Right renal cortex interstitium (tissue), 3 donors: ENCODE data around the gene ALDOA. TPM values are rescaled to one million over a fixed set of nuclear protein-coding genes. Genes with fewer than 3 reads are reported as not detected.
"Not testable (repeated sequence)": the region's sequence is repeated elsewhere in the genome, so short reads cannot be mapped to it uniquely, and the experiment has no call there.

Experiments used
- DNase-seq, 3 donors: peaks; one replicate each; pipeline ENCODE4 v3.0.0-alpha.2; 2013; ENCODE audit warnings: low read depth in 3 of 3, low spot score in 2 of 3
- polyA plus RNA-seq, 3 donors: library from polyadenylated mRNA; unstranded; fragments of 120-200 nt; gene quantifications; one replicate each; pipeline ENCODE4 v1.2.1, GENCODE V29; 2013; ENCODE audit not compliant: insufficient read length in 3 of 3

Gene ALDOA
- polyA plus RNA-seq, 3 donors: 451 to 496 (median 456) TPM

DNA sequence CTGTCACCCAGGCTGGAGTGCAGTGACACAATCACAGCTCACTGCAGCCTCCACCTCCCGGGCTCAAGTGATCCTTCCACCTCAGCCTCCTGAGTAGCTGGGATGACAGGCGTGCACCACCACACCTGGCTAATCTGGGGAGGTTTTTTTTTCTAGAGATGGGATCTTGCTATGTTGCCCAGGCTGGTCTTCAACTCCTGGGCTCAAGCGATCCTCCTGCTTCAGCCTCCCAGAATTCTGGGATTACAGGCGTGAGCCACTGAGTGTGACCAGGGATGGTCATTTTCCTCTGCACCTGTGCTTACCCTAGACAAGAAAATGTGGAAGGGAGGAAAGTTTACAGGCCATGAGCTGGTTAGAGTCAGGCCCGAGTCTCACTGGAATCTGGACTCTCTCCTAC is 24.9 kb upstream of the ALDOA start:
- not testable (repeated sequence) for DNase-seq

DNA sequence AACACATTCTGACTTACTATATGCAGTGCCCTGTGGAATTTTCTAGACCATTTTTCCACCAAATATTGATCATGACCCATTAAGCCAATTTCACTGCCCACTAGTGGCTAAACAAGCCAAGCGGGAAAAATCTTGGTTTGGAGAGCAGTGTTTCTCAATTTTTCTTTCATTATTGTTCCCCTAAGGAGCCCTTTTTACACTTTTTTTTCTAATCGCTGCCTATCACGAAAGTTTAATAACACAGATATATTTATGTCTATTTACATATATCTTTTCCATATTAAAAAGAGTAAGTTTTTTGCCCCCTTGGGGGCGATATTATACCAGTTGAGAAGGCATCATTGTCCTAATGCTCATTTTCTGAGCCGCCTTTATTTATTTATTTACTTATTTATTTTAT is 23.7 kb upstream of the ALDOA start:
- DNase-seq: no peak

DNA sequence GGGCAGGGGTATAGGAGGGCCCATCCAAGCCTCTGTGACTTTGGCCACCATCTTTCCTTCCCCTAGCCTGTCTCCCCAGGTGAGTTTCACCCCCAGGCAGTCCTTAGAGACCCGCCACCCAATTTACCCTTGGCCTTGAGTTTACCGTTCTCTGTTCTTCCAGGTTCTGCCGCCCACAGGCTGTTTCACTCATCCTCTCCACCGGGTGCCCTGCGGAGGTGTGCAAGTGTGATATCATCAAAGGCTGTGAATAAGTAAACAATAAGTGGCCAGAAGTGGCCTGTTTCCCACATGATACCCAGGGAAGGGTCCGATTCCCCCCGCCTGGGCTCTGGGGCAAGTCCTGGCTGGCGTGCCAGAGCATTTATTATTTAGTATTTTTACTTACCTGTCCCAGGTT is 19.4 kb upstream of the ALDOA start:
- DNase-seq: no peak

DNA sequence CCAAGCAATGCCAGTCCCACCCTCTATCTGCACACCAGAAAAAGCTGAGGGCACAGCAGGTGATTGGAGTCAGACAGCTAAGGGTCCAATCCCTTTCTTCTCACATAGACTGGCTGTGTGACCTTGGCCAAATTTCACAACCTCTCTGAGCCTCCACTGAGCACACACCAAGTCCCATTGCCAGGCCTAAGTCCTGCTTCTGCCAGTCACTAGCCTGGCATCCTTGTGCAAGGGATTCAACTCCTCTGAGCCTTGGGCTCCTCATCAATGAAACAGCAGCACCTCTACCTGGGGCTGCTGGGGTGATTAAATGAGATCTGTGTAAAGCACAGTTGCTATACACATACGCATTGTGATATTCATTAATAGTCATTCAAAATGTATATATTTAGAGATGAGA is 19.0 kb upstream of the ALDOA start:
- DNase-seq: no peak

DNA sequence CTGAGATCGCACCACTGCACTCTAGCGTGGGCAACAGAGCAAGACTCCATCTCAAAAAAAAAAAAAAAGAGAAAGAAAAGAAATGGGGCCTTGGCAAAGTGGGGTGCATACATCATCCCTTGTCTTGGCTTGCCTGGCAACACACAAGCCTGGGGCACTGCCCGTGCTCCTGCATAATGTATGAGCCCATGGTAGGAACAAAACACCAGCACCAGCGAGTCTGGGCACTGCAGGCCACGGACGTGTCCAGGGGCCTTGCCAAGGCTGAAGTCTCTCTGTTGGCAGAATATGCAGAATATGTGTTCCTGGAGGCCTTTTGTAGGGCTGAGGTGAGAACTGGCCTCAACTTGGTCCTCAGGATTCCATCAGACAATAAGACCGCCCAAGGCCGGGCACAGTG is 15.7 kb upstream of the ALDOA start:
- DNase-seq: no peak

DNA sequence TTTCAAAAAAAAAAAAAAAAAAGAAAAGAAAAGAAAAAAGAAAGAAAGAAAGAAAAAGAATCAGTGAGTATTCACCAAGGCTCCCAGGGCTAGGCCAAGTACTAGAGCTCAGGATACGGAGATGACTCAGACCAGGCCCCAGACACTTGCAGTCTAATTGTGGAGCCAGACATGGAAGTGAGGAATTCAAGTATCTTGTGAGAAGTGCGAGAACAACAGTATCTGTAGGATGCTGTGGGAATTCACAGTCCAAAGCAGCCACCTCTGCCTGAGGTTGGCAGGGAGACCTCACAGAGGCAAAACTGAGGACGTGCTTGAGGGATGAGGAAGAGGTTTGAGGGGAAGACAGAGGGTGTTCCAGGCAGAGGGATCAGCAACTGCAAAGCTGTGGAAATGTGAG is 14.0 kb upstream of the ALDOA start:
- no peak for DNase-seq

DNA sequence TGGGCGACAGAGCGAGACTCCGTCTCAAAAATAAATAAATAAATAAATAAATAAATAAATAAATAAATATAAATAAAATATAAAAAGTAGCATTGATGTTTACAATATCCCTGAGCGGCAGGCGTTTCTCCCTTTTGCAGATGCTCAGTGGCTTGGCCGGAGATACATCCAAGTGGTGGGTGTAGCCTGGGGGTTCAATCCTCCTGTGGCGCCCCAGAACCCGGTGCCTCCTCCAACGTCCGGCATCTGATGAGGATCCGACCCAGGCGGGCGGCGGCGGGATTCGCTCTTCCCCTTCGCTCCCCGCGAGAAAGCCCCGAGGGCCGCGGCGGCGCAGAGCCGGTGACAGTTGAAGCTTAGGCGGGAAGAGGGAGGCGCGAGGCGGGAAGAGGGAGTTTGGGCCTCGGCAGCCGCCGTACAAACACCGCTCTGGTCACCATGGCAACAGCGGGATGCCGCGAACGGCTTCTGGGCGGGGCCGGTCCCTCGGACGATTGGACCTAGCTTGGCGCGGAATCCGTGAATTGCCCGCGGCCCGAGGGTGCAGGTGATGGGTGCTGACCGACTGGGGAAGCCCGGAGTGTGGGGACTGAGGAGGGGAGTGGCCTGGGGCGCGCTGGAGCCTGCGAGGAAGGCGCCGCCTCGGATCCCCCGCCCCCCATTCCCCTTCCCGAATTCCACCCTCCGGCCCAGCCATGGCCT is 12.7 kb upstream of the ALDOA start:
- DNase-seq: peak in 2 of 3 donors; percentile 69 to 80

DNA sequence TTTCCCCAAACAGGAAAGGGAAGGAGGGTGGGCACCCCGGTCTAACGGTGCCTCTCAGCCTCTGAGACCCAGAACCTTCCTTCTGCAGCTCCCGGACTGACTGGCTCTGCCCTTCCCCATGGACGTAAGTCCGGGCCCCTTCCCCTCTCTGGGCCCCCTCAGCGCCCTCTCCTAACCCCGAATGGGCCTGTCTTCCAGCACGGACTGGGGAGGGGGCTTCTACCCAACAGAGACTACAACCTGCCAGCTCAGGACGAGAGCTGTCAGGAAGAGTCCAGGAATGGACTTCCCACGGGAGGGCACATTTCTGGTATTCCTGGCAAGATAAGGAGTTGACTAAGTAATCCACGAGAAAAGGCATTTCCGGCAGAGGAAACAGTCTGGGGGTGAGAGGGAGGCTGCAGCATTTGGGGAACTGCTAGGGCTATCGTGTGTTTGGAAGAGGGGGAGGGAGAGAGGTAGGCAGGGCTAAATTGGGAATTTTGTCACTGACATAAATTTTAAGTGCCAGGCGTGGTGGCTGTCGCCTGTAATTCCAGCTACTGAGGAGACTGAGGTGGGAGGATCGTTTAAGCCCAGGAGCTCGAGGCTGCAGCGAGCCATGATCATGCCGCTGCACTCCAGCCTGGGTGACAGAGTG is 12.1 kb upstream of the ALDOA start:
- DNase-seq: peak in 1 of 3 donors; percentile 25

DNA sequence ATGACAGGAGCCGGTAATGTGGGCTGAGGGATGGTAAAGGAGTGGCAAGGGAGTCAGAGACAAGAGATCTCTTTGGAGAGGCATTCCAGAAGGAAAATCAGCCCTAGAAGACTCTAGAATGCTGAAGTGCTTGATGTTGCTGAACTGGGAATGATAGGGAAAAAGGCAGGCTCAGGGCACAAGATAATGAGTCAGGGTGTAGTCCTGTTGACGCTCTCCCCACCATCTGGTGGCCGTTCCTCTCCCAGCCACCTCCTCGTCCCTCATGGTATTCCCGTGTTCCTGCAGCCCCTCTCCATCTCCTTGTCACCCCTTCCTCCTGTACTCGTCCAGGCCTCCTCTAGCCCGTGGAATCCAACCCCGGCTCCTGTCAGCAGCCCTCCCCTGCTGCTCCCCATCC is 11.1 kb upstream of the ALDOA start:
- no peak for DNase-seq

DNA sequence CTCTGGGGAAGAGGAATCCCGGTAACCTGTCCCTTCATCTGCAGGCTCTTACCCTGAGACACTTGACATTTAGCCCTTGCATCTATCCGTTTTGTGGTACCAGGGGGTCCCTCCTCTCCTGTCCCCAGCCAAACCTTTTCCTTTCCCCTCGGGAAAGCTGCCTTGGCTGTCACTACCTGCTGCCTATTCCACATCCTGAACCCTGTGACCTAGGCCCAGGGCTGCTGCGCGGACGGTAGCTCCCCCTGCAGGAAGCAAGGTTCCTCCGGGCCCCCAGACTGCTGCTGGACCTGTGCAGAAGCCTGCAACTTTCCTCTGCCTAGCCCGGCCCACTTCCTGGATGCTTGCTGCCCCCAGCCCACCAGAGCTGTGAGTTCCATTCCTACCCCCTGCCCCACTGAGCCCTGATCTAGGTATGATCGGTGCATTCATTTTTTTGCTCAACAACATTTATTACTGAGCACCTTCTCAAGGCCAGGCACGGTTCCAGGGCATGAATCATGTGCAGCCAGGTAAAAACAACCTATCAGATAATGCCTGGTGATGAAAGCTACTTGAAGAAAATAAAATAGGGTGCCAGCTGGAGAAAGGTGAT is 10.5 kb upstream of the ALDOA start:
- DNase-seq: no peak

DNA sequence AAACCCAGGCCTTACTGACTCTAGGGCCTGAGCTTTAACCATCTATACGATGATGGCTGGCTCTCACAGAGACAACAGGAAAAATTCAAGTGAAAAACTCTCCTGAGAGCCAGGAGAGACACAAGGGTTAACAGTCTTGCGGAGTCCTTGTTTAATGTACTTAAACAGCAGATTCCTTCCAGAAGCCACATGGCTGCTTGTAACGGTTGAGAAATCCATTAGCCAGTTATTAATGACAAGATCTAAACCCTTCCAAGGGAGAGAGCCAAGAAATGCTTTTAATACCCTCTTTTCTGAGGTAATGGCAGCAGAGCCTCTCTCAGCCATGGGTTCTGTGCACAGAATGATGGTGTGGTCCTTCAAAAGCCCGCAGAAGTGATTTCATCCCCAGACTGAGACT is 5.2 kb upstream of the ALDOA start:
- no peak for DNase-seq

DNA sequence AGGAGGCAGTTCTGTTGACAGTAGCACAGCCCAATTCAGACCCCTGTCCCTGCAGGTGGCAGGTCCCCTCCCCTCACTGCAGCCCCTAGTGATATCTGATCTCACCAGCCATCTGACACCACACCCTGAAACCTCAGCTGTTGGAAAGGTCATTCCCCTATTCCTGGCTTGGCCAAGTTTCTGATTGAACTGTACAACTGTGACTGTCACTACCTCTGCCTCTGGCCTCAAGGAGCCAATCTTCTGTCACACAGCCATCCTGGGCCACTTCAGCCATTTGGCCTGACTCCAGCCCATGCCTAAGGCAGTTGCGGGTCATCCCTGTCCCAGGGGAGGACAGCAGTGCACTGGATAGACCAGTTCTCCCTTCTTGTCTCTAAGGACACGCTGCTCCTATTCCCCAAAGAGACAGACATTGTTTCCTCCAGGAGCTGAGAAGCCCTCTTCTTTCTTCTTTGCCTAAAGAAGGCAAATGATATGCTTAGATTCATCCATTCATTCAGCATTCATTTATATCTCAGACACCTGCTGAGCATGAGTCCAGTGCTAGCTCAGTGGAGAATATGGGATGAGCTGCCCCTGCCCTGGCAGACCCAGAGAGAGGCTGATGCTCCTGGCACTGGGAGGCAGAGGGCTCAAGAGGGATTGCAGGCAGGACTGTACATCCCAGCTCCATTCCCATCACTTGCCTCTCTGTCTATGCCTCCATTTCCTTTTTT is 4.6 kb upstream of the ALDOA start:
- DNase-seq: no peak

DNA sequence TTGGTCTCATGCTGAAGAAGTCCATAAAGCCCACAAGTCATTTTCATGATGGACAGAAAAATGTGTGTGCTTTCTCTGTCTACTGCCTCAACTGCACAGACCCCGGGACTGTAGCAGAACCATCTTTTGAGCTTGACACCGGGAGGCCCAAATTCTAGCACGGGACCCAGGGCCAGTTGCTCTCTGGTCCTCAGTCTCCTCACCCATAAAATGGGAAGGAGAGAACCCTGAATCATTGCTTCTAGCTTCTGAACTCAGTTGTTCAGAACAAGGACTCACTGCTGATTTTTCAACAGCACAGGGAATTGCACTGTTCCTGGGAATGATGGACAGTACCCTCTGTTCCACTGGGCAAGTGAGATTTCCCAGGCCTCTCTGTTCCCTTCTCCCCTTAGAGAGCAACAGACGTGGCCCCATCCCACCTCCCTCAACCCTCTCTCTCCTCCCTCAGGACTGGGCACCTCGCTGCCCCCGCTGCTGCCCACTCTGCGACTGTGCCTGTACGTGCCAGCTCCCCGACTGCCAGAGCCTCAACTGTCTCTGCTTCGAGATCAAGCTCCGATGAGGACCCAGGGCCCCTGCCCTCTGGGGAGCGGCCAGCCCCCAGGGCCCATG is 2.2 kb upstream of the ALDOA start:
- DNase-seq: no peak

DNA sequence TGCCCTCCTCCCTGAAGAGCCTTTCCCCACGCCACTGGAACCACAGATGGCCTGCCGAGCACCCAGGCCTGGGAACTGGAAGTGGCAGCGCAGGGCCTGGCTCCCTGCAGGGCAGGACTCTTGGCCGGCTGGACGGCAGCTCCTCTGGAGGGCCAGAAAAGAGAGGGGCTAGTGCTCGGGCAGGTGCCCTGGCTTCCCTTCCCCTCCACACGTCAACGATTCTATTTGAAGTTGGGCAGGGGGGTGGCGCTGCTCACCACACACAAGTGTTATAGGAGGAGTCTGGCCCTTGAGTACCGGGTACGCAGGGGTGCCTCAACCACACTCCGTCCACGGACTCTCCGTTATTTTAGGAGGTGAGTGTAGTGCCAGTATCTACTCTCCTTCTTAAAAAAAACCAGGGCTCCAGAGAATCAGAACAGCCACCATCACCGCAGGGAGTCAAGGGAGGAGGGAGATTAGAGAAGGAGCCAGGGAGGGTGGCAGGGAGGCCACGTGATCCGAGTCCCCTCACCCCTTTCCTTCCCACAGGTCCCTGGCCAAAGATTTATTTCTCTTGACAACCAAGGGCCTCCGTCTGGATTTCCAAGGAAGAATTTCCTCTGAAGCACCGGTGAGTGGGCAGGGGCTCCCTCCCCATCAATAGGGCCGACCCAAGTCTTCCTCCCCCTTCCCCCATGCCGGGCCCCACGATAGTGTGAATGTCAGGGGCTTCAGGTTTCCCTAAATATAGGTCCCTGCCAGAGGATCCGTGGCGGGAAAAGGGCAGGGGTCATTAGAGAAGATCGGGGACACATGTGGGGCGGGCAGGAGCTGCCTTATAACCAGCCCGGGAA is 1.4 kb upstream of the ALDOA start:
- DNase-seq: peak in 2 of 3 donors; percentile 45 to 57

DNA sequence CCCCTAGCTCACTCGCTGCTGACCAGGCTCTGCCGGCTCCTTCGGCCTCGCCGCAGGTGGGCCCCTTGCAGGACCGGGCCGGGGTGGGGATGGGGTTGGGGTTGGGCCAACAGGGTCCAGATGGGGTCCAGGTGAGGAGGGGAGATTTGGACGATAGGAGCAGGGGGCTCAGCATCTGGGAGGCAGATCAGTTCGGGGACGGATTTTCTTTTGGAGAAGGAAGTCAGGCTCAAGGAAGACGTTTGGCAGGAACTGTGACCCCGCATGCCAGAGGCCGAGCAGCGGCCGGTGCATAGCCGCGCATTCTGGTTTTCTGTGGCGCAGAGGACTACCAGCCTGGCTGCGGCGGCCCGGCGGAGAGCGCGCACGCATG is 845 bp upstream of the ALDOA start:
- no peak for DNase-seq

DNA sequence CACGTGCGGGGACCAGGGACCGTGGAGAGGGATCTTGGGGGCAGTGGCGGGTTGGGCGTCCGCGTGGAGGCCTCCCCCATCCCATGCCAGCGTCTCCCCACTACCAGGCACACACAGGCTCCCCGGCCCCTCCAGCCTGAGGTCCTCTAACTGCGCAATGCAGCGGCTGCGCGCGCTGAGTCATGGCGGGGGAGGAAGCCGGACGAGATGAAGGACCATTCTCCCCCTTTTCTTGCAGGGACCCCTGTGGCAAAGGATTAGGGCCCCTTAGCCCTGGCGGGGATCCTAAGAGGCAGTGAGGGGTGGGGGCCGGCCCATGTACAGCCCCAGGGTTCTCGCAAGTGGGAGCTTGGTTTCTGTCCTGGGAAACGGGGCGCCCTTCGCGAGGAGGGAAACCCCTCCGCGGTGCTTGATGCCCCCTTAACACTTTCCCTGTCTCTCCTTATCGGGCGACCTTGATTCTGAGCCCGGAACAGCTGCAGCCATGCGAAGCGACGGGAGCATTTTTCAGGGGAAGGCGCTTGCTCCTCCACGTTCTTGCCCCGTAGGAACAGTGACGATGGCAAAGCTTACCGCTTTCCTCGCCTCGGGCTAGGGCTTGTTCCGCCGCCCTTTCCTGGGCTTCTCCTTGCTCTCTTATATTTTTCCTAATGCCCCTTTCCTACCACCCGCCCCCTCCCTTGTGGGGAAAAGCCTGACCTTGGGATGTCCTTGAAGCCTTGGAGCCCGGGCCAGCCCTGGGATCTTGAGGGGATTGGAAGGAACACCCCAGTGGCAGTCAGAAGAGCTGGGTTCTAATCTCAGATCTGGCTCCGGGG is 592 bp downstream of the ALDOA start:
- no peak for DNase-seq

DNA sequence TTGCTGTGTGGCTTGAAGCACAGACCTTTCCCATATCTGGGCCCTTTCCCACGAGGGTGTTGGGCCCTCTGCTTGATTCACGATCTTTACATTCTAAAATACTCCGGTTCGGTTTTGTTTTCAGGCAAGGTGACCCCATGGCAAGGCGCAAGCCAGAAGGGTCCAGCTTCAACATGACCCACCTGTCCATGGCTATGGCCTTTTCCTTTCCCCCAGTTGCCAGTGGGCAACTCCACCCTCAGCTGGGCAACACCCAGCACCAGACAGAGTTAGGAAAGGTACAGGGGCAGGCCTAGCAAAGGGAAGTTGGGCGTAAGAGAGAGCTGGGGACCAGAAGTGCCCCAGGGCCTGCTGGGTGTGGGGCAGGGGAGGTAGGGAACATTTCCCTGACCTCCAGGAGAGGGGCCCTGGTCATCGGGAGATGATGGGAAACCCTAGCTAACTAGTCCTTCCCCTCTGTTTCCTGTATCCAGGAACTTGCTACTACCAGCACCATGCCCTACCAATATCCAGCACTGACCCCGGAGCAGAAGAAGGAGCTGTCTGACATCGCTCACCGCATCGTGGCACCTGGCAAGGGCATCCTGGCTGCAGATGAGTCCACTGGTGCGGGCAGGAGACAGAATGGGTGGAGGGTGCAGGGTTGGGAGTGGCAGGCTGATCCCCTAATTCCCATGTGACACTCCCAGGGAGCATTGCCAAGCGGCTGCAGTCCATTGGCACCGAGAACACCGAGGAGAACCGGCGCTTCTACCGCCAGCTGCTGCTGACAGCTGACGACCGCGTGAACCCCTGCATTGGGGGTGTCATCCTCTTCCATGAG is 1.4 kb downstream of the ALDOA start:
- DNase-seq: no peak

DNA sequence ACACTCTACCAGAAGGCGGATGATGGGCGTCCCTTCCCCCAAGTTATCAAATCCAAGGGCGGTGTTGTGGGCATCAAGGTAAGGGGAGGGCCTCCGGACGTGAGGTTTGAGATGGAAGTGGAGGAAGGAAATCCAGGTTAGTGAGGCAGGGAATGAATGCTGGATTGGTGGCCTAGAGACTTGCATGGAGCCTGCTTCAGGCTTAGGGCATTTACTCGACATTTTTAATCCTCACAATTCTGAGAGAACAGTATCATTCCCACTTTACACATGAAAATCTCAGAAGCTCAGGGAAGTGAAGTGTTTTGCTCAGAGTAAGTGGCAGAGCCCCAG is 2.0 kb downstream of the ALDOA start:
- DNase-seq: no peak

DNA sequence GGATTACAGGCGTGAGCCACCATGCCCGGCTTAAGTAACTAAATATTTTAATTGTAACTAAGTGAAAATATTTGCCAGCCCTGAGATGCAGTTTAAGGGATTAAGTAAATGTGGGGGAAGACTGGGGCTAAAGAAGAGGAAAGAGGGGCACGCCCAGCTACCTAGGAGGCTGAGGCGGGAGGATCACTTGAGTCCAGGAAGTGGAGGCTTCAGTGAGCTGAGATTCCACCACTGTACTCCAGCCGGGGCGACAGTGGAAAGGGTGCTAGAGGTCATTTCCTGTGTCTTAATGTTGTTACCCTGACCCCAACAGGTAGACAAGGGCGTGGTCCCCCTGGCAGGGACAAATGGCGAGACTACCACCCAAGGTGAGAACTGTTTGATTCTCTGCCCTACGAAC is 2.8 kb downstream of the ALDOA start:
- no peak for DNase-seq
